Measurements from ENCODE around the gene MRPL36.
A peak's percentile ranks its signal among the peaks of the same experiment; 100 is the strongest.
"Not testable (repeated sequence)": the region's sequence is repeated elsewhere in the genome, so short reads cannot be mapped to it uniquely, and the experiment has no call there.

MRPL36 gene

DNA sequence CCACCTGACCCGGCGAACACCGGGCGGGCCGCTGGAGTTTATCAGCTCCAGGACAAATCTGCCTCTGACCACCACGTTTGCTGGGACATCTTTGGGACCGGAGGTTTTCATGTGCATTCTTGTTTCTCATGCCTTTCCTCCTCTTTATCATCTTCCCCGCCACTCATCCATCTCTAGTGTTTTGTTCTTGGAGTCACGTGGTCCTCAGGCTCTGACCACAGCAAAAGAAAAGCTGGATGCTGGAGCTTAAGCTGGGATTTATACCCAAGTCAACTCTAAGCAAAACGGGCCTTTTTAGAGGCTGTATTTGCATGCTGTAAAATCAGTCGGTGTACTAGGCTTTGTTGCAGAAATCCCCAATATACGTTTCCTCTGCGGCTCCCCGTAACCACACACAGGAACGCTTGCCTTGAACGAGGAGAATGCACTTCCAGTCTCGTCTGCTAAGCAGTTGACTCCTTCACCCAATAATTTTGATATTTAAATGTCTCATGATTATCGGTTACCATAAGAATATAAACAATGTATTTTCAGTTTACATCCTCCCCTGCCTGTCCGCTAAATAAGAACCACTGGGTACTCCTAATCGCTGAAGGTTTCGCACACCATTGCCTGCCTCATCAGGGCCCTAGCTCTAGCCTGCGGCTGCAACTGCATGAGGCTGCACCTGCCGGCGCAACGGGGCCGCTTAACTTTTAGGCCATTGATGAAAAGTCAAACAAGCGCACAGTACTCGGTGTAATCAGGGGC lies 1.0 kb upstream of the MRPL36 start:
- H3K4me3 ChIP-seq (ENCODE audit: low read depth, low read length): peak overlapping the region; percentile 83
- DNase-seq (ENCODE audit: low read depth): peak; percentile 11
- TF ChIP-seq, protein P1, sequence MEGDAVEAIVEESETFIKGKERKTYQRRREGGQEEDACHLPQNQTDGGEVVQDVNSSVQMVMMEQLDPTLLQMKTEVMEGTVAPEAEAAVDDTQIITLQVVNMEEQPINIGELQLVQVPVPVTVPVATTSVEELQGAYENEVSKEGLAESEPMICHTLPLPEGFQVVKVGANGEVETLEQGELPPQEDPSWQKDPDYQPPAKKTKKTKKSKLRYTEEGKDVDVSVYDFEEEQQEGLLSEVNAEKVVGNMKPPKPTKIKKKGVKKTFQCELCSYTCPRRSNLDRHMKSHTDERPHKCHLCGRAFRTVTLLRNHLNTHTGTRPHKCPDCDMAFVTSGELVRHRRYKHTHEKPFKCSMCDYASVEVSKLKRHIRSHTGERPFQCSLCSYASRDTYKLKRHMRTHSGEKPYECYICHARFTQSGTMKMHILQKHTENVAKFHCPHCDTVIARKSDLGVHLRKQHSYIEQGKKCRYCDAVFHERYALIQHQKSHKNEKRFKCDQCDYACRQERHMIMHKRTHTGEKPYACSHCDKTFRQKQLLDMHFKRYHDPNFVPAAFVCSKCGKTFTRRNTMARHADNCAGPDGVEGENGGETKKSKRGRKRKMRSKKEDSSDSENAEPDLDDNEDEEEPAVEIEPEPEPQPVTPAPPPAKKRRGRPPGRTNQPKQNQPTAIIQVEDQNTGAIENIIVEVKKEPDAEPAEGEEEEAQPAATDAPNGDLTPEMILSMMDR (IDR thresholded peaks at IDR 0.05; ENCODE audit: control insufficient read depth, extremely low read depth, insufficient read depth): no peak

DNA sequence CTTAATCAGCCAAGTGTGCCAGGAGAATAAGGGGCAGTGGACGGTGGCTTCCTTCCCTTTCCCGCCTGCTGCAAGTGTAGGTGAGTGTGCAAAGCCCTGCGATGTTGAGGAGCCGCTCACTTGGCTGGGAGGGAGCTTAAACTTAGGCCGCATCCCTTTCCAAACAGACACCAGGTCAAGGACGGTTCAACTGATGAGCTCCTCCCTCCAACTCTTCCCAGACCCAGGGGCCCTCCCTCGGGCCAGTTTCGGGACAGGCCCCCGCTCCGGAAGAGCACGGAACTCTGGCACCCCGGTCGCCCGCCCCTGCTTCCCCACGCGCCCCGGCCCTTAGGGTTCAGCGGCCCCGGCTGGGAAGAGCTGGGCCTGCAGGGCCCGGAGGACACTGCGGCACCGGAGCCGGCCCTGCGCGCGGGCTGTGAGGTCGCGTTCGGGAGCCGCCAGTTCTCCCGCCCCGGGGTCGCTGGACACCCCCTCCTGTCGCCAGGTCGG lies 481 bp downstream of the MRPL36 start:
- peak overlapping the region; percentile 83 for H3K4me3 ChIP-seq (ENCODE audit: low read depth, low read length)
- DNase-seq (ENCODE audit: low read depth): no peak
- TF ChIP-seq, protein P1 (IDR thresholded peaks at IDR 0.05; ENCODE audit: control insufficient read depth, extremely low read depth, insufficient read depth): no peak

DNA sequence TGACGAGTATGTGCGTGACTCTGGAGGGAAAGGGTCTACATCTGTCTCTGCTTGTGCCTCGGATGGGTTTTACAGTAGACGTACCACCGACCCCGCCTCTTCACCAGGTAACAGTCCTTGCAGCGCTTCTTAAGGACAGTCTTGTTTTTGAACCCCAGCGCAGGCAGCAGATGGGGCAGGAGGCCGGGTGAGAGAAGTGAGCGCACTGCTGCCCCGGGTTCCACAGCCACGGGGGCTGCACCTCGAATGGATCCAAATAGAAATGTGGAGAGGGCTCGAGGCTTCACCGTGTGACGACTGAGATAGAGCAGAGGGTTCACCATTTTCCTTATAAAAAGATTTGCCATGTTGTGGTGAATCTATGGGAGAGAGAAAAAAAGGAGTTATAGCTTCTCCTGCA lies 1.0 kb downstream of the MRPL36 start:
- H3K4me3 ChIP-seq (ENCODE audit: low read depth, low read length): peak overlapping the region; percentile 83
- not testable (repeated sequence) for DNase-seq (ENCODE audit: low read depth)

DNA sequence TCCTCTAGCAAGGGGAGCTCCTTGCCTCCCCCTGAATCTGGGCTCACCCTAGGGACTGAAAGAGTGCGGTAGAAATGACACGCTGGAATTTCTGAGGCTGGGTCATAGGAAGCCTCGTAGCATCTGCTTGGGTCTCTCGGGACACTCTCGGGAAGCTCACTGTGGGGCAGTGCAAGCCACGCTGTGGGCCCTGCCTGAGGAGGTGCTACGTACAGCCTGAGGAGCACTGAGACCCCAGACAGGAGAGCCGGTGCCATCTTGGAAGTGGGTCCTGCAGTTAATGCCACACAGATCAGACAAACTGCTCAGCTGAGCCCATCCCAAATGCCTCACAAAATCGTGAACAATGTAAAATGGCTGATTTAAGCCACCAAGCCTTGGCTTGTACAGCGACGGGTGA lies 1.8 kb downstream of the MRPL36 start:
- TF ChIP-seq, protein P1 (IDR thresholded peaks at IDR 0.05; ENCODE audit: control insufficient read depth, extremely low read depth, insufficient read depth): no peak
- no peak for DNase-seq (ENCODE audit: low read depth)
- no peak overlapping the region for H3K4me3 ChIP-seq (ENCODE audit: low read depth, low read length)

DNA sequence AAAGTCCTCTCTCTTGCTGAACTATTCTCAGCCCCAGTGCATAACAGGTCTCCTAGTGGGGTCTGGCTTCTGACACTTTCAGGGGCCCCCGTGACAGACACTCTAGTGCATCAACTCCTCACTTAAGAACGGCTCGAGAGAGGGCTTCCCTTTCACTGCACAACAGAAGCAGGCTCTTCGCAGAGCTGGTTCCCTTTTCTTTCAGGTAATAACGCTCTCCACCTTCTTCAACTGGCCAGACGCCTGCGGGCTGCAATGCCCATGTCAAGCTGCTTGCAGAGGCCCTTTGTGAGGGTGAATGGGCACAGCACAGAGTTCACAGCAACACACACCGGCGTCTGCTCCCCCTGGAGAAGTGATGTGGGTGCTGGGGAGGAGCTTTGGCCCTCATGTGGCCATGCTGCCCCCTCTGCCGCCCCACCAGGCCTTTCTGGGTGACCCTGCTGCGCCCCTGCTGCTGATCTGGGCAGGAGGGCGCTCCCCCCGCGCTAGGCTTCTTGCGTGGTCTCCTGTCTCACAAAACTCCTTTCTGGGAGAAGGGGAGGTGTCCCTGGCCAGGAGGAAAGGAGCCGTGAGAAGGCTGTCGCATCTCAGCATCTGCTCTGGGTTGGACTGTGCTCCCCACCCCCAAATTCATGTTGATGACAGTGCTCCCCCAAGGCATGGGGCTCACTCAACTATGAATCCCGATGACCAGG lies 2.4 kb downstream of the MRPL36 start:
- TF ChIP-seq, protein P1 (IDR thresholded peaks at IDR 0.05; ENCODE audit: control insufficient read depth, extremely low read depth, insufficient read depth): no peak
- no peak overlapping the region for H3K4me3 ChIP-seq (ENCODE audit: low read depth, low read length)
- no peak for DNase-seq (ENCODE audit: low read depth)

DNA sequence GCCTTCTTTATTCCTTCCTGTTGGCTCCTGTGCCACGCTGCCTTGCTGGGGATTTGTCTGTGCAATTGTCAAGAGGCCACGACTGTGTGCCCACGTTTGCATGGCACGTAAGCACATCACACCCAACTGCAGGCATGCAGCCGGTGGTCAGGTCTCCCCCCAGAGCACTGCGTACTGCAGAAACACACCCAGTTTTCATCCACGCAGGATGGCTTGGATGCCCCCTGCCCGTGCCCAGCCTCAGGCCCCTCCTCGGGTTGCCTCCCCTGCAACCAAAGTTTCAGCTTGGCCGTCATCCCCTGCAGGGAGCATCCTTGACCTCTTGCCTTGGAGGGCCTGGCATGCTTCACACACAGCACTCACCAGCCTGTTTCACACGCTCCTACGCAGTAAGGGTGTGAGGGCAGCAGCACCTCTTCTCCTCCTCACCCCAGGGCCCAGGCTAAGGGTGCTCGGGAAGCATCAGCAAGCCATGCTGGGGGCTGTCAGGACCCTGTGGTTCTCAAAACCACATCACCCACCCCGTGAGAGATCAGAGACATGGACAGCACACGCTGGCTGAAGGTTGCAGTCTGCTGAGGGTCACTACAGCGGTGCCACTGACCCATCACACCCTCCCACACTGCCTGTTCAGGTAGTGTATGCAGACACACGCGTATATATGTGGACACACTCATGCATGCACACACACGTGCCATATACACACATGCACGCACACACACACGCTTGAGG lies 3.1 kb downstream of the MRPL36 start:
- DNase-seq (ENCODE audit: low read depth): no peak
- no peak overlapping the region for H3K4me3 ChIP-seq (ENCODE audit: low read depth, low read length)
- TF ChIP-seq, protein P1 (IDR thresholded peaks at IDR 0.05; ENCODE audit: control insufficient read depth, extremely low read depth, insufficient read depth): no peak

DNA sequence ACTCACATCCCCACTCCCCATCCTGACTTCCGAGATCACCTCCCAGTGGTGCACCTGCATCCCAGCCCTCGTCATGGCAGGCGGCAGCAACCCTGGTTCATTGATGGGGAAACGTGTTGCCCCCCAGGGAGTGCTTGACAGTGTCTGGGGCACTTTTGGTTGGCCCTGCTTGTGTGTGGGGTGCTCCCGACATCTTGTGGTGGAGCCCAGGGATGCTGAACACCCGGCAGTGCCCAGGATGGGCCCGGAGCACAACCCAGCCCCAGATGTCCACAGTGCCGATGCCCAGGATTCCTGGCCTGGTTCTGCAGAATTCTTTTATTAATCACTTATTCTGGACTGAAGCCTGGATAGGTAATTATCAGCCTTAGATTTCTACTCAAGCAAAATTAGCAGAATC lies 3.7 kb downstream of the MRPL36 start:
- DNase-seq (ENCODE audit: low read depth): no peak
- H3K4me3 ChIP-seq (ENCODE audit: low read depth, low read length): no peak overlapping the region
- TF ChIP-seq, protein P1 (IDR thresholded peaks at IDR 0.05; ENCODE audit: control insufficient read depth, extremely low read depth, insufficient read depth): no peak
